CD4-positive, alpha-beta T cell treated with Interleukin-21 for 1 hour (primary cell): ENCODE data around the gene FEZF2.

Experiments
- DNase-seq: peaks from one replicate; pipeline ENCODE4 v3.0.0-alpha.2; 2020

Gene FEZF2

DNA sequence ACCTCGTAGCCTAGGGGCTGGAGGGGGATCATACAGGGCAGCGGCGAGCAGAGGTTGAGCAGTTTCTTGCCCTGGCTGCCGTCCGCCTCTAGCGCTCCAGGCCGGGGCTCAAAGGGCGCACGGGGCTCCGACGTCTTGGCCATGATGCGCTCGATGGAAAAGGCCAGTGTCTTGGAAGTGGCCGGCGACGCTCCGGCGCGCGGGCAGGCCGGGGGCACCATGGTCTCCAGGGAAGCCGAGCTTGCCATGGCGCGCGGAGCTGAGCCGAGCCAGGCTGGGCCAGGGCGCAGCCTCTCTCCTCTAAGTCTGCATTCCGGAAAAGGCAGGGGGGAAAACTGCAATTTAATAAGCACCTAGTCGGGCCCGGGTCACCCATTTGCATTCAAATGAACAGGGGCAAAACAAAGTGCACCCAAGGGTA, 719 bp downstream of the FEZF2 start:
- DNase-seq = no peak

DNA sequence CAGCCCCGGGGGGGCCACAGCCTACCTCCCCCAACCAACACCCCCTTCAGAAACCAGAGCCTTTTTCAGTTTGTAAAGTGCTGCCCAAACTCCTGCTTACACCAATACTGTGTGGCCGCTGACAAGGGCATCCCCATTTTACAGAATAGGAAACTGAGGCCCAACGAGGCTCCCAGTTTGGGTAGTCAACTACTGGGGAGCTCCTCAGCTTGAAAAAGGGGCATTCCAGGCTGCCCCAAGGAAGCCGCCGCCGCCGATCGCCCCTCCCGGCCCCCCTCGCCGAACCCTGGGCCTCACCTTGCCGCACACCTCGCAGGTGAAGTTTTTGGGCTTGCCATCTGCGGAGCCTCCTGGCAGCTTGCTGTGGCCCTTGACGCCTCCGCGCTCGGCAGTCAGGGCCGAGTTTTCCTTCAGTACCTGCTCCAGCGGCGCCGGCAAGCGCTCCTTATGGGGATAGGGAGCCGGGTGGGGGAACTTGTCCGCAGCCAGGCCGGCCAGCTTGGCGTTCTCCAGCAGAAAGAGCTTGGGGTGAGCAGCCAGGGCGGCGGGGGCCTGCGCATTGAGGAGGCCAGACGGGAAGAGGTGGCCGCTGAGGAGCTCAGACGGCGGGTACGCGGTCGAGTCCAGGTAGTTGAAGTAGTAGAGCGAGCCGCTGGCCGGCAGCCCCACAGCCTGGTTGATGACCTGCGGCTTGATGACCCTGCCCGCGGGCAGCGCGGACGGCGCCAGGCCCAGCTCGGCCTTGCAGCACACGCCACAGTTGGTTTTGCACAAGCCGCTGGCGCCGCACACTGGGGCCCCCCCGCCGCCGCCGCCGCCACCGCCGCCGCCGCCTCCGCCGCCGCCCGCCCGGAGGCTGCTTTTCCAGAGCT, 1.4 kb downstream of the FEZF2 start:
- no peak for DNase-seq

DNA sequence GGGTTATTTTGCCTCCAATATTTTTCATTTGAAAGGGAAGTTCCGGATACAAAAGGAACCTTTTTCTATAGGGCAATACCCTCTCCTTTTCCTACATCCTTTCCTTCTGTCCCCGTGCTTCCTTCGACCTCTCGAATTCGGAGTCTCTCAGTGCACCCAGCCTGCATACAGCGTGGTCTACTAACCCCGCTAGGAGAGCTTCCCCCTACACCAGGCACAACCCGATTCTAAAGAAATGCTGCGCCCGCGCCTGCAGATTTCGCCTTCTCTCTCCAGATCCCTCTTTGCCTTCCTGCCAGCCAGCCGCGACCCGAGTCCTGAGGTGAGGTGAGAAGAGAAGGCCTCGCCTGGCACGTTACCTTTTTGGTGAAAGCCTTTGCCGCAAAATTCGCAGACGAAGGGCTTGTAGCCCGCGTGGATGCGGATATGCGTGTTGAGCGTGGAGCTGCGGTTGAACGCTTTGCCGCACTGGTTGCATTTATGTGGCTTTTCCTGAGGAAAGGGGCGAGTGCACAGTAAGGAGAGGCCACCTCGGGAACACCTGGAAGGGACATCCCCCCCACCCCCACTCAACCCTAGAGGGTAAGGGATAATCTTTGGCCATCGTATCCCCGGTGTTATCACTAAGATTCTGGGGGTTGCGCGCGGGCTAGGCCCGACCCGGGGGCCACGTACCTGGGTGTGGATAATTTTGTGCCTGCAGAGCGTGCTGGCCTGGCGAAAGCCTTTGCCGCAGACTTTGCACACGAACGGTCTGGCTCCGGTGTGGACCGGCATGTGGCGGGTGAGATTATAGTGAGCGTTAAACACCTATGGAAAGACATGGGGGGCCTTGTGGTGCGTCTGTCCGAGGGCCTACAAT, 2.3 kb downstream of the FEZF2 start:
- no peak for DNase-seq

DNA sequence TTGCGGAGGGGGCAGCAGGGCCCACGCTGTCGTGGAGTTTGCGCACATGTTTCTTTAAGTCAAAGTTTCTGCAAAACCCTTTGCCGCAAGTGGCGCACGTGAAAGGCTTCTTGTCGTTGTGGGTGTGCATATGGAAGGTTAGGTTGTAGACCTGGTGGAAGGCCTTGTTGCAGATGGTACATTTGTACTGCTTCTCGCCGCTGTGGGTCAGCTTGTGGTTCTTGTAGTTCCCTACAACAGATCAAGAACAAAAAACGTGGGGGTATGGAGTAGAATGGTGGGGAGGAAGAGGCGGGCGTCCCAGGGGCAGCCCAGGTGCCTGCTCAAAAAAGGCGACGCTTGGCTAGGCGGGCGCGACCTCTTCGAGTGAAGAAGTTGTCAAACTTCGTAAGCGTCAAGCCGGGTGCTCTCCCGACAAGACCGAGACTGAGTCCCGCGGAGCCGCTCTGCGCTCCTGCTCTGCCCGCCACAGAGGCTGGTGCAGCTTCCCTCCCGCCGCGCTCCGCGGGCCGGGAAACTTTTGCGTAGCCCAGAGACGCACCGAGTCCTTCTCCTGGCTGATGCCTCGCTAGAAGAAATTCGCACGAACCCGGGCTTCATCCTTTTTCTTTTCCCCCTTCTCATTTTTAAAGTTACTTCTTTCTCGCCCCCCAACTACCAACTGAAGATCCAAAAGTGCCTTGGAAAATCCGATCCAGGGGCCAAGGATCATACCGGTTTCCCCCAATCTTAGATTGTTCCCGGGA, 3.1 kb downstream of the FEZF2 start:
- no peak for DNase-seq

DNA sequence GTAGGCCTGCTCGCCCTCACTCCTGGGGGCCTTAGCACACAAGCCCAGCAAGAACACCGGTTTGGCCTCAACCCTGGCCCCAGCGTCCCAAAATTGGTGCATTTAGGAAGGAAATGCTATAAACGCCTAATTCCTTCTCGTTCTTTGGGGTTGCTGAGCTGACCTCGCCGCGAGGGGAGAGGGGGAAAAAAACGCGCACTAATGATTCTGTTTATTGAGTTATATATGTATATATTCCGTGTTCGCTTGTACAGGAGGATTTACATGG, 3.9 kb downstream of the FEZF2 start:
- no peak for DNase-seq

DNA sequence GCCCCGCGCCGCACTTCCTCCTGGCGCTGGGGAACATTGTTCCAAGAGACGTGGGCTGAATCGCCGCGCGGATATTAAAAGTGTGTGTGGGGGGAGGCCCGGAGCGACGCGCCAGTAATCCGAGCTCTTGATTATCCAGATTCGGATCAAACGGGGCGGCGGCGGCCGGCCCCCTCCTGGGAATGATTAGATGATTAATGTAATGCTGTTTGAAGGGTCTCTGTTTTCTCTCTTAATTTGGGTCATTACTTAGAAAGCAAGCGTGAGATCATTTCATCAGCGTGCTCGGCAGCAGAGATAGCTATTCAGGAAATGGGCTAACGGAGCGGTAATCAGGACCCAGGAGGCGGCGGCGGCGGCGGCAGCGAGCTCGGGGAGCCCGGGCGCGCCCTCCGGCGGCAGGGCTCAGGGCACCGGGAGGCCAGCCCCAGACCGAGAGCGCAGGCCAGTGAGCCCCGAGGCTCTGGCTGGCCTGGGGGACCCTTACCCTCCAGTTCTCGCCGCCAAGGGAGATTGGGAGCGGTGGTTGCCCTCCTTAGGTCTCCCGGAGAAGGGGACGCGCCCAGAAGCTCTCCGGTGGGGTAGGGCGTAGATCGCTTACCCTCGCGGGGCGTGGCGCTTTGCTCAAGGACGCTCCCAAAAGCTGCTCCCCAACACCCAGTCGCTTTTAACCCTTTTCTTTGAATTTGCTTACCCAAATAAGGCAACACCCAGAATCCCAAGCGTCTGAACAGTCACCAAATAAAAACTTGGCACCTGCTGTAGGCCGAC, 4.5 kb downstream of the FEZF2 start:
- no peak for DNase-seq

DNA sequence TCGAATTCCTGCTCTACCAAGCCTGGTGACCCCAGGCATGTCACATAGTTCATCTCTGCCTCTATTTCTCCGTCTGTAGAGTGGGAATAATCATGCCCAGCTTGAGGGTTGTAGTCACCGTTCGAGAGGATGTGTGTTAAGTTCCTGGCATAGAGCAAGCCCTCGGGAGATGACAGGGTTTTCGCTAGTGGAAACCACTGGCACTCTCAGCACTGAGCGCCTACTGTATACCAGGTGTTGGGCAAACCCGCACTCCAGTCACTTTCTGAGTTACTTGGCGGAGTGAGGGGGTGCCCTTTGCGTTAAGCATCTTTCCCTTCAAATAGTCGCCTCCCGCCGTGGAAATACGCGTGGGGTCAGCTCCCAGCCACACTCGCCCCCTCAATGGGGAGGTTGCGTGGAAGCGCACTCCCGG, 5.1 kb downstream of the FEZF2 start:
- no peak for DNase-seq

DNA sequence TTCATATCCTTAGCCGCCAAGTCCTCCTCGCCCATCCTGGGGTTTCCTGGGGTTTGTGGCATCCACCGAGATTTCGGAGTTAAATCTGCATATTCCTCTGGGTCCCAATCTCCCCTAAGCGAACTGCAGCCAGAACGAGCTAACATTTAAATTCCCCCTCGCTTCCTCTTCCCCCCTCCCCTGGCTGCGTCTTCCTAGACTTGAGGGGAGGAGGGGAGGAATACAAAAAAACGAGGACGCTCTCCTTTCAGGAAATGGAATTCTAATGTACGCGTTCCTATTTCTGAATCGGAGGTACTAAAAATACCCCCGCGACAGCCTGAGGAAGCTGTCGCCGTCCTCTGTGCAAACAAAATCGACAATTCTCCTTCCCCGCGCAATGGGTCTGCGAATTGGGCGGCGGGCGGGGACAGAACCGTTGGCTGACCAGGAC, 5.6 kb downstream of the FEZF2 start:
- DNase-seq = no peak

DNA sequence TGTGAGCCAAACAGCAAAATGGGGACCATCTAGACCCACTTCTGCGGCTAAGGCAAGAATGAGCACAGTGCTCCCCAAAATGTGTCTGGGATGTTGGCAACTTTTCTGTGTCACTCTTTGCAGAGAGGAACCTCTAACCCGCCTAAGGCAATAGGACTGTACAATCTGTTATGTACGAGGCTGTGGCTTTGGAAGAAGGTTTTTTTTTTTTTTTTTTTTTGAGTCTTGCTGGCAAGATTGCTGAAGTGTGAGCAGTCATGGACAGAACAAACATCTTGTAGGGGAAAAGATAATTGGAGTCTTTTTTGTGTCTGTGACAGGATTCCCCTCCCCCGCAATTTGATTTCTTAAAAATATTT, 7.2 kb downstream of the FEZF2 start:
- DNase-seq = no peak

DNA sequence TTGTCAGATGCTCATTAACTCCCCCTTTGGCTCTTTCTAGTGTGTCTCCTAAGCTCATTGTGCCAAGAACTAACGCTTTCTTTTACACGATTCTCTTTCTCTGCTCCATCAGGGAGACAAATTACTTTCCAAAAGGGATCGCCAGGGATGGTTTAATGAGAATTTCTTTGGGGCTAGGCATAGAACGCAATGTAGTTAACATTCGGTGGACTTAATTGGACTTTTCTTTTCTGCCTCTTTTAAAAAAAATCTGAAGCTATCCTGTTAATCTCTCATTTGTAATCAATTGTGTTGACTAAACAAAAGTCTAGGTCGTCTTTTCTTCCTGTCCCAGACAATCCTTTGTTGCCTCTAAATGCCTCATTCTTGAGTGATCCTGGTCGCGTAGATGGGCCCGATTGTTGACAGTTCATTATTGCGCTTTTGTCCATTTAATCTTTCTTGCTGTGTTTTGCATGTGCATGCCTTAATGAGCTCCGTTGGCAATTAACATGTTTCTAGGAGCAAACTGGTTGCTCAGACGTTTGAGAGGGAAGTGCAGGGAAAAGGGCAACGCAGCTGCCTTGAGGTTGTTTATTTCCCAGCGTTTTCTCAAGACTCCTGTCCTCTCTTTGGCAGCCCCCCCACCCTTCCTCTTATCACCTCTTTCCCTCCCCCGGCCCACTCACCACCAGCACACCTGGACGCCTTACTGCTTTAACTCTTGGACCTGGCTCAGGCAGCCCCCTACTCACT, 7.8 kb downstream of the FEZF2 start:
- no peak for DNase-seq

DNA sequence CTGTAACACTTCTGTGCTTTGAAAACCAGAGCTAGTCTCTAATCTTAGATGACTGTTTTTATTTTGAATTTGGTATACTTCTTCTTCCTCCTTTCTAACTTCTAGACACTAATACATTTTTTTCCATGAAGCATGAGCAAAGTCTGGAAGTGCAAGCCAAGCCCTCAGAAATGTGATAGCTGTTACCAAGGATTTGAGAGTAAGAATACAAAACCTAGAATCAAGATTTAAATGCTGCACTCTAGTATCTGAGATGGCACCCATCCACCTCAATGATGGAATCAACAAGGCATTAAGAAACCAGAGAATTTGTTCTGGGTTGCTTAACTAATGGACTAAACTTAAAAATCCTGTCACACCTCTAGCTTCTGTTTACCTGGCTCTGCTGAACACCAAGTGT, 9.2 kb downstream of the FEZF2 start:
- no peak for DNase-seq

DNA sequence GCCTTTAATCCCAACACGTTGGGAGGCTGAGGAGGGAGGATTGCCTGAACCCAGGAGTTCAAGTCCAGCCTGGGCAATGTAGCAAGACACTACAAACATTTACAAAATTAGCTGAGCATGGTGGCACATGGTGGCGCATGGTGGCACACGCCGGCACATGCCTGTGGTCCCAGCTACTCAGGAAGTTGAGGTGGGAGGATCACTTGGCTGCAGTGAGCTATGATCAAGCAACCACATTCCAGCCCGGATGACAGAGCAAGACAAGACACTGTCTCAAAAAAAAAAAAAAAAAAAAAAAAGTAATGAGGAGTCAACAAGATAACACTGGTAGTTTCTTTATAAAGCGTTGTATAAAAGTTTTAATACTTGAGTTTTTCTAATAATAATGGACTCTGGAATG, 10.1 kb downstream of the FEZF2 start:
- DNase-seq = no peak

DNA sequence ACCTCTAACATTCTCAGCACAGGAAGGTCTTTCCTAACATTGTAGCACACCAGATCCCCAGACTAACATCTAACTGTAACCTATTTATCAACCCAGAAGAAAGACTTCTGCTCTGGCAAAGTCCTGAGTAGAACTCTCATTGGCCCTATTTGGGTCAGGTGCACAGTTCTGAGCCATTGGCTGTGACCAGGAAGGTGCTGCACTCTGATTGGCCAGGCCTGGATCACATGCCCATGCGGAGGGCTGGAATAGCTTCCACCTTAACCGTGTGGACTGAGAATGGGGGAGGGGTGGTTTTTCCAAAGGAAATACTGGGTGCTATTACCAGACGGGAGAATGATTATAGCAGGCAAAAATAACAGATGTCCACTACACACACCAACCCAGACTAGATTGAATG, 11.5 kb downstream of the FEZF2 start:
- no peak for DNase-seq

DNA sequence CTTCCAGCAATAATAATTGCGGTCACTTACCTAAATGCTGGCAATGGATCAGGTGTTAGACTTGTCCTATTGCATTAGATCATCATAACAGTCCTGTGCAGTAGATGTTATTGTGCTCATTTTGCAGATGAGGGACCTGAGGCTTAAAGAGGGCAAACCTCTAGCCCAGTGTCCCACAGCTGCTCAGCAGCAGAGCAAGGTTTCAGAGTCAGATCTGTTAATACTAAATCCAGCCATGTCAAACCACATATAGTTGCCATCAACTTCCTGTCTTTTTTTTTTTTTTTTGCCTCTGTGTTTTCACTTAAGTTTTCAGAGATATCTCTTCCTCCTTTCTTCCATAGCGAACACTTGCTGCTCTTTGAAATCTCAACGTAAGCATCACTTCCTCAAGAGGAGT, 12.1 kb downstream of the FEZF2 start:
- no peak for DNase-seq

DNA sequence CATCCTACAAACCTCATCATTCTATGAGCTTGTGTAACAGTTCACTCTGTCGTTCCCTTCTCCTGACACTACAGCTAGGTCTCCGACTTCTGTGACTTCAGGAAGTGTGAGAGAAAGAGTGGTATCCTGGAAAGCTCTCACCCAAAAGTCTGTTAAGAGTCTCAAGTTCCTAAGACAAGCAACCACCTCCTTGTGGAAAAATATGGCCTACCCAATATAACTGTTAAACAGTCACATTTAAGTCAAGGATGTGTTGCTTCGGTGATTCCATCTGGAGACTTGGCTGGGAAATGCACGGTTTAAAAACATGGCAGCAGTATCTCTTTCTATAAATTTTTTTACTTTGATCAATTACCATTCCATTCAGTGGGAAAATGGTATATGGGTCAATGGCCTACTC, 13.8 kb downstream of the FEZF2 start:
- DNase-seq = no peak

DNA sequence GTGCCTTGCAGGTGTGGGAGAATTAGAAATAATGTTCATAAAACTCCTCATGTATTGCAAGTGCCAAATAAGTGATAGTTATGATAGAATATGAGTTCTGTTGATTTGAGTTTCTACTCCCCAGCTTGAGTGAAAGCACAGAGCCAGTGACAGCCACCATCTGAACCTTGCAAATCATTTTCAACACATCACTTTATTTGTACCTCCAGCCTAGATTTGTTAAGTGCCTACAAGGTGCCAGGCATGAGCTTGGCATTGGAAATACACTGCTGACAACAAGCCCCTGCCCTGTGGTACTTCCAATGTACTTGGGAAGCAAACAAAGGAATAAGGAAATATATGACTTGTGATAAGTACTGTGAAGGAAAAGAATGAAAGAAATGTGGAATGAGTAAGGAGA, 17.0 kb downstream of the FEZF2 start:
- DNase-seq = no peak

DNA sequence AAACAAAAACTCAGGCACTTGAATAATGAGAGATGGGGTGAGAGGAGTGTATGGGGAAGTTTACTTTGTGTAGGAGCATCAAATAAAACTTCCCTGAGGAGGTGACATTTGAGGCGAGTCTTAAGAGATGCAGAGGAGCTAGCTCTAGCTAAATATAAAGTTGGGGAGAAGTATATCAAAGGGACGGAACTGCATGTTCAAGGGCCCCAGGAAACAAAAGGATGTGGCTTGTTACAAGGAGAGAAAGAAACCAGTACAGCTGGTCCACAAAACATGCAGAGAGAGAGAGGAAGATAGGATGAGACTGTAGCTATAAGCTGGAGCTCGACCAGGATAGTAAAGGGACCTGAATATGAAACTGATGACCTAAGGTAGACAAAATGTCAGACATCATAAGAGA, 17.6 kb downstream of the FEZF2 start:
- DNase-seq = no peak

DNA sequence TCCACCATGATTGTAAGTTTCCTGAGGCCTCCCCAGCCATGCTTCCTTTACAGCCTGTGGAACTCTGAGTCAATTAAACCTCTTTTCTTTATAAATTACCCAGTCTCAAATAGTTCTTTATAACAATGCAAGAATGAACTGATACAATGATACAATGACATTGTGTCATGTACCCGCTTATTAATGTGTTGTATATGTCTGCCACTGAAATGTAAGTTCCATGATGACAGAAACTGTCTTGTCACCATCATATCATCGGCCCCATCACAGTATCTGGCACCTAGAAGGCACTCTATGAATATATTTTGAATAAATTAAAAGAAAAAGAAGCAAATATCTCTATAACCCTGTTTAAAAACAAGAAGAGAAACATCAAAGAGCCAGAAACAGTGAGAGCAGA, 29.6 kb downstream of the FEZF2 start:
- no peak for DNase-seq

DNA sequence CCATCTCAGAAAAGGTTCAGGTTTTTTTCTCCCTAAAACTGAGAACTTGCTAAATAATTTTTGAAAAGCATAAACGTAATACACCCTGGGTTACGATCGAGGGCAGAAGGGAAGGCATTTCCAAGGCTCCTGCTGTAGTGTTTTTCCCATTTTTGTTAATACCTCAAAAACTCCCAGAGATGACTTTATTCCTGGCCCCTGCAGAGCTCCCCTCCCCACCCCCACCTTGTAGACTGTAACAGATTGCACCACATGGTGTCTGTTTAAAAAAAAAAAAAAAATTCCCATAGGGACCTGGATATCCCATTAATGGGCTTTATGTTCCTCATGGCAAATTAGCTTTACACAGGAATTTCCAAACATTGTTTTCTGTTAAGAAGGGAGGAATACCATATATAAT, 38.2 kb downstream of the FEZF2 start:
- no peak for DNase-seq

DNA sequence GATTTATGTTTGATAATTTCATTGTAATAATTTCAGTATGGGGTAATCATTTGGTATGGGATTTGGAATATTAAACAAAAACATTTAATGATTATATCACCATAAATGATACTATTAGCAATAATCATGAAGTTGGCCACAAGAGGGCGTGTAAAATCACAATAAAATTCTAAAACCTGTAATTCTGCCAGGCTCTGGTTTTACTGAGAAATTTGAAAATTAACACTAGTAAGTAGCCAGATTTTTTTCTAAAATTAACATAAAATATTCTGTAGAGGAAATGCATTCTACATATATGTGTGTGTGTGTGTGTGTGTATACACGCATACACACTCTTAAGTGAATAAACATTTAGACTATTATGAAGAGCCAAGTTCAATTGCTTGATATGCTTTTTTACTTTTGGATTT, 40.5 kb downstream of the FEZF2 start:
- peak; percentile 4 for DNase-seq

DNA sequence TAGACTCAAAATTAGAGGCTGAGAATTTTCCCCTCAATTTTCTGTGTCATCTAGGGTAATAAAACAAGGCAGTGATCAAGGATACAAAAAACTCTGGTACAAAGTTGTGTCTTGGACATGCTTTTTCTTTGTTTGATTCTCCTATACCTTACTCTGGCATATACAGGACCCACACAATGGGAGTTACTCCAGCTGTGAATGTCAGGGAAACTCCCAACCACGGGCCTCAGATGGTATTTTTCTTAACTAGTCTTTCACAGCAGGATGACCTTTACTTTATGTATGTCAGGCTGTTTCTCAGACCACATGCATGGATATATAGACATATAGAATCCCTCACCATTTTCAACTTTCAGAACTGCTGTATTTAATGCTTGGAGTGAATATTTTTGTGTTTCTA, 41.3 kb downstream of the FEZF2 start:
- no peak for DNase-seq

DNA sequence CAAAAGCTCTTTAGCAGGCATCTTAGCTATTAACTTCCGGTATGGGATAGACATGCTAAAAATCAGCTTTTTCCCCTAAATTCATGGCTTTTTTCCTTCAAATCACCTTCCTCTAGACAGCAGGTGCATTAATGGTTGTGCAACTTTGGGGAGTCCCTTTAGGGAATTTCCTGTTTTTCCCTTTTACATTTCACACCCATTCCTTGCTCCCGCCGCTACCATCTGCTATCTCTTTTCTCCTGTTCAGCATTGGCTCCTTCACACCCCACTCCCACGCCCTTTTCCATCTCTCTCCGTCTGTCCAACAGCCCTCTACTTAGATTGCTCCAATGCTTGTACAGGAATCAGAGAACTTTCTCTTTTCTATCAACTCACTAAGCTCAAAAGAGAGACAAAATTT, 43.4 kb downstream of the FEZF2 start:
- no peak for DNase-seq
